ENCODE results near the gene BPIFB1. TPM values are rescaled to one million over a fixed set of nuclear protein-coding genes. Genes with fewer than 3 reads are reported as not detected.

Gene BPIFB1
- total and polyA plus RNA-seq, 9 of the 15 experiments (the other 6 are each of a cell fraction or from before 2014, with no cell fraction given), result not detected

- TF ChIP-seq CTCF (IDR thresholded peaks at IDR 0.05 in 2 of 3, conservative IDR thresholded peaks at IDR 0.05 in 1 of 3; ENCODE audit: insufficient read depth in 2 of 3, low read depth in 1 of 3, low read length in 3 of 3) (peak; percentile 89 to 97 (median 93)), NFIX (CRISPR knock-in tag; IDR thresholded peaks at IDR 0.05; ENCODE audit: low read depth) (no peak), RB1 (IDR thresholded peaks at IDR 0.05; ENCODE audit: low read depth) (peak; percentile 66; the same call in 1 of the 2 replicates), ZNF431 (CRISPR knock-in tag; IDR thresholded peaks at IDR 0.05) (no peak), CEBPG (CRISPR knock-in tag; IDR thresholded peaks at IDR 0.05) (no peak), CEBPG (tag; conservative IDR thresholded peaks at IDR 0.05 in 1 of 2, IDR thresholded peaks at IDR 0.05 in 1 of 2) (no peak), RAD21 (CRISPR knock-in tag; conservative IDR thresholded peaks at IDR 0.05 in 1 of 2, IDR thresholded peaks at IDR 0.05 in 1 of 2) (peak; percentile 52 to 83; a peak in 3 of 4 replicates), THRAP3 (IDR thresholded peaks at IDR 0.05; ENCODE audit: borderline replicate concordance) (no peak), IFI16 (CRISPR knock-in tag; IDR thresholded peaks at IDR 0.05) (no peak), YY1 (IDR thresholded peaks at IDR 0.05; ENCODE audit: borderline replicate concordance in 1 of 3, control insufficient read depth in 1 of 3, extremely low read depth in 1 of 3, insufficient read depth in 3 of 3, insufficient read length in 1 of 3, insufficient replicate concordance in 2 of 3, low read depth in 1 of 3, low read length in 2 of 3) (peak in 1 of 3 experiments; percentile 38), HDGF (IDR thresholded peaks at IDR 0.05) (no peak), SMC3 (conservative IDR thresholded peaks at IDR 0.05; ENCODE audit: insufficient read depth, low read depth, low read length) (peak; percentile 87), ZNF212 (CRISPR knock-in tag; IDR thresholded peaks at IDR 0.05) (no peak), NCOR1 (IDR thresholded peaks at IDR 0.05) (no peak), SLC30A9 (CRISPR knock-in tag; IDR thresholded peaks at IDR 0.05) (no peak), SMARCA5 (IDR thresholded peaks at IDR 0.05) (no peak), KLF16 (IDR thresholded peaks at IDR 0.05) (0 out of 2 replicates have a peak, but pooled peaks have one; percentile 11), TAL1 (IDR thresholded peaks at IDR 0.05) (no peak), CREM (IDR thresholded peaks at IDR 0.05; ENCODE audit: low read depth) (peak; percentile 89), ZKSCAN1 (IDR thresholded peaks at IDR 0.05; ENCODE audit: low read depth, low read length) (no peak), YBX1 (IDR thresholded peaks at IDR 0.05) (no peak)
- TF ChIP-seq, protein P1, sequence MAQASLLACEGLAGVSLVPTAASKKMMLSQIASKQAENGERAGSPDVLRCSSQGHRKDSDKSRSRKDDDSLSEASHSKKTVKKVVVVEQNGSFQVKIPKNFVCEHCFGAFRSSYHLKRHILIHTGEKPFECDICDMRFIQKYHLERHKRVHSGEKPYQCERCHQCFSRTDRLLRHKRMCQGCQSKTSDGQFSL (CRISPR knock-in tag; IDR thresholded peaks at IDR 0.05), result peak; percentile 83
- TF ChIP-seq, protein P1 (tag; IDR thresholded peaks at IDR 0.05), result peak in 1 of 2 experiments; percentile 63; a peak in 1 of 4 replicates
- TF ChIP-seq, protein P2, sequence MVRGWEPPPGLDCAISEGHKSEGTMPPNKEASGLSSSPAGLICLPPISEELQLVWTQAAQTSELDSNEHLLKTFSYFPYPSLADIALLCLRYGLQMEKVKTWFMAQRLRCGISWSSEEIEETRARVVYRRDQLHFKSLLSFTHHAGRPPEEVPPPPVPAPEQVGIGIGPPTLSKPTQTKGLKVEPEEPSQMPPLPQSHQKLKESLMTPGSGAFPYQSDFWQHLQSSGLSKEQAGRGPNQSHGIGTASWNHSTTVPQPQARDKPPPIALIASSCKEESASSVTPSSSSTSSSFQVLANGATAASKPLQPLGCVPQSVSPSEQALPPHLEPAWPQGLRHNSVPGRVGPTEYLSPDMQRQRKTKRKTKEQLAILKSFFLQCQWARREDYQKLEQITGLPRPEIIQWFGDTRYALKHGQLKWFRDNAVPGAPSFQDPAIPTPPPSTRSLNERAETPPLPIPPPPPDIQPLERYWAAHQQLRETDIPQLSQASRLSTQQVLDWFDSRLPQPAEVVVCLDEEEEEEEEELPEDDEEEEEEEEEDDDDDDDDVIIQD (CRISPR knock-in tag; IDR thresholded peaks at IDR 0.05), result no peak
- TF ChIP-seq, protein P3, sequence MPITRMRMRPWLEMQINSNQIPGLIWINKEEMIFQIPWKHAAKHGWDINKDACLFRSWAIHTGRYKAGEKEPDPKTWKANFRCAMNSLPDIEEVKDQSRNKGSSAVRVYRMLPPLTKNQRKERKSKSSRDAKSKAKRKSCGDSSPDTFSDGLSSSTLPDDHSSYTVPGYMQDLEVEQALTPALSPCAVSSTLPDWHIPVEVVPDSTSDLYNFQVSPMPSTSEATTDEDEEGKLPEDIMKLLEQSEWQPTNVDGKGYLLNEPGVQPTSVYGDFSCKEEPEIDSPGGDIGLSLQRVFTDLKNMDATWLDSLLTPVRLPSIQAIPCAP (CRISPR knock-in tag; IDR thresholded peaks at IDR 0.05; ENCODE audit: borderline replicate concordance), result no peak
These were observed 16.1 kb downstream of the BPIFB1 start (continued) for GRCh38 chr20:33299111-33299603.

All from K562 (cell line).